Measurements from ENCODE around the gene ZNF432. TPM values are rescaled to one million over a fixed set of nuclear protein-coding genes. Genes with fewer than 3 reads are reported as not detected.

ZNF432 gene
- total RNA-seq, 3 donors from 2014 or later = 12.0 to 19.3 (median 13.4) TPM

DNA sequence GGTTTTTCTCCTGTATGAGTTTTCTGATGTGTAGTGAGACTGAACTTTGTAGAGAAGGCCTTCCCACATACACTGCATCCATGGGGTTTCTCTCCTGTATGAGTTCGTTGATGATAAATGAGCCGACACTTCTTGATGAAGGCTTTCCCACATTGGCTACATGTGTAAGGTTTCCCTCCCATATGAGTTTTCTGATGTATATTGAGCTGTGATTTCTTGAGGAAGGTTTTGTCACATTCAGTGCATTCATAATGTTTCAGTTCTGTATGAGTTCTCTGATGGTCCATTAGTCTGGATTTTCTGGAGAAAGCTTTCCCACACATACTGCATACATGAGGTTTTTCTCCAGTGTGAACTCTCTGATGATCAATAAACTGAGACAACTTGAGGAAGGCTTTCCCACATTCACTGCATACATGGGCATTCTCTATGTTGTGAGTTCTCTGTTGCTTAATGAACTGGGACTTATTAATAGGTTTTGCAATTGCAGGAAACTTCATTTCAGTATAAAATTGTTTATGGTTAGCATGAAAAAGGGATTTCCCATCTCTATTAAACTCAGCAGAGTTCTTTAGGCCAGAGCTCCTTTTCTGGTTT lies 54.5 kb downstream of the ZNF432 start:
- no peak for DNase-seq (ENCODE audit: low spot score in 2 of 2)
- H3K4me3 ChIP-seq = peak overlapping the region in 1 of 3 donors; percentile 1
- intact Hi-C loops (cut with DNase I; ENCODE audit: low total_unique reads) = no loop called here
- peaks cover 77 to 97% of the 10 kb centered on the region in 2 donors for H3K9me3 ChIP-seq
- TF ChIP-seq POLR2AphosphoS5 (IDR thresholded peaks at IDR 0.05) = no peak
- TF ChIP-seq POLR2A (IDR thresholded peaks at IDR 0.05) = no peak
- TF ChIP-seq, protein P1, sequence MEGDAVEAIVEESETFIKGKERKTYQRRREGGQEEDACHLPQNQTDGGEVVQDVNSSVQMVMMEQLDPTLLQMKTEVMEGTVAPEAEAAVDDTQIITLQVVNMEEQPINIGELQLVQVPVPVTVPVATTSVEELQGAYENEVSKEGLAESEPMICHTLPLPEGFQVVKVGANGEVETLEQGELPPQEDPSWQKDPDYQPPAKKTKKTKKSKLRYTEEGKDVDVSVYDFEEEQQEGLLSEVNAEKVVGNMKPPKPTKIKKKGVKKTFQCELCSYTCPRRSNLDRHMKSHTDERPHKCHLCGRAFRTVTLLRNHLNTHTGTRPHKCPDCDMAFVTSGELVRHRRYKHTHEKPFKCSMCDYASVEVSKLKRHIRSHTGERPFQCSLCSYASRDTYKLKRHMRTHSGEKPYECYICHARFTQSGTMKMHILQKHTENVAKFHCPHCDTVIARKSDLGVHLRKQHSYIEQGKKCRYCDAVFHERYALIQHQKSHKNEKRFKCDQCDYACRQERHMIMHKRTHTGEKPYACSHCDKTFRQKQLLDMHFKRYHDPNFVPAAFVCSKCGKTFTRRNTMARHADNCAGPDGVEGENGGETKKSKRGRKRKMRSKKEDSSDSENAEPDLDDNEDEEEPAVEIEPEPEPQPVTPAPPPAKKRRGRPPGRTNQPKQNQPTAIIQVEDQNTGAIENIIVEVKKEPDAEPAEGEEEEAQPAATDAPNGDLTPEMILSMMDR (IDR thresholded peaks at IDR 0.05) = no peak
- peaks cover 49% of the 10 kb centered on the region for H3K36me3 ChIP-seq
- no peak overlapping the region for H3K27ac ChIP-seq
- no peaks in the 10 kb centered on the region for H3K4me1 ChIP-seq
- no peaks in the 10 kb centered on the region for H3K27me3 ChIP-seq

DNA sequence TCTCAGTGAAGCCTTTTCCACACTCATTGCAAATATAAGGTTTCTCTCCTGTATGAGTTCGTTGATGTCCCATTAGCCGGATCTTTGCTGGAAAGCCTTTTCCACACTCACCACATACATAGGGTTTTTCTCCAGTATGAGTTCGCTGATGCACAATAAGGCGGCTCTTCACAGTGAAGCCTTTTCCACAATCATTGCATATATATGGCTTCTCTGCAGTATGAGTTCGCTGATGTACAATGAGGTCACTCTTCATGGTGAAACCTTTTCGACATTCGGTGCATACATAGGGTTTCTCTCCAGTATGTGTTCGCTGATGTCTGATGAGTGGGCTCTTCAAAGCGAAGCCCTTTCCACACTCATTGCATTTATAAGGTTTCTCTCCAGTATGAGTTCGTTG lies 55.2 kb downstream of the ZNF432 start:
- TF ChIP-seq POLR2AphosphoS5 (IDR thresholded peaks at IDR 0.05) = no peak
- TF ChIP-seq POLR2A (IDR thresholded peaks at IDR 0.05) = no peak
- TF ChIP-seq, protein P1 (IDR thresholded peaks at IDR 0.05) = no peak
- H3K36me3 ChIP-seq = peaks cover 43% of the 10 kb centered on the region
- peaks cover 78 to 97% of the 10 kb centered on the region in 2 donors for H3K9me3 ChIP-seq
- no peaks in the 10 kb centered on the region for H3K27me3 ChIP-seq
- no peak overlapping the region for H3K4me3 ChIP-seq
- intact Hi-C loops (cut with DNase I; ENCODE audit: low total_unique reads) = no loop called here
- H3K4me1 ChIP-seq = no peaks in the 10 kb centered on the region
- no peak for DNase-seq (ENCODE audit: low spot score in 2 of 2)
- no peak overlapping the region for H3K27ac ChIP-seq

- peak; percentile 57 to 93 (median 83) for TF ChIP-seq POLR2AphosphoS5 (IDR thresholded peaks at IDR 0.05)
- TF ChIP-seq, protein P1 (IDR thresholded peaks at IDR 0.05) = no peak
- H3K27ac ChIP-seq = peak within 1 kb of the TSS; percentile 88 to 89
- H3K4me3 ChIP-seq = peak within 1 kb of the TSS; percentile 90 to 96 (median 92)
- H3K36me3 ChIP-seq = no peaks in the 10 kb centered on the region
- H3K27me3 ChIP-seq = no peaks in the 10 kb centered on the region
- intact Hi-C loops (cut with DNase I; ENCODE audit: low total_unique reads) = no loop called here
- peaks cover 0 to 3% of the 10 kb centered on the region in 2 donors for H3K4me1 ChIP-seq
- DNase-seq (ENCODE audit: low spot score in 2 of 2) = peak; percentile 85 to 92
- H3K9me3 ChIP-seq = peaks cover 63 to 82% of the 10 kb centered on the region in 2 donors
These were observed 62.0 kb downstream of the ZNF432 start, which contains the start of gene ZNF350 for GRCh38 chr19:51986309-51987291. Gene ZNF350 (minus strand): TSS chr19:51986840. CDS start chr19:51974360, 12,480 bp downstream.

- Histone ChIP-seq H3K4me3 (no peak overlapping the region), H3K9me3 (peaks cover 77 to 84% of the 10 kb centered on the region in 2 donors), H3K27ac (no peak overlapping the region), H3K36me3 (no peaks in the 10 kb centered on the region), H3K4me1 (peaks cover 0 to 3% of the 10 kb centered on the region in 2 donors), H3K27me3 (no peaks in the 10 kb centered on the region)
- DNase-seq (ENCODE audit: low spot score in 2 of 2) = no peak
- no peak for TF ChIP-seq POLR2A (IDR thresholded peaks at IDR 0.05)
- TF ChIP-seq, protein P1 (IDR thresholded peaks at IDR 0.05) = no peak
- no peak for TF ChIP-seq POLR2AphosphoS5 (IDR thresholded peaks at IDR 0.05)
- intact Hi-C loops (cut with DNase I; ENCODE audit: low total_unique reads) = no loop called here
These were observed 65.3 kb downstream of the ZNF432 start for GRCh38 chr19:51983361-51983760.

Other genes with a start within 250 kb of the ZNF432 start
- 10 to 100 TPM; 19.5 to 46.4 (median 21.0) TPM for gene ZNF577, start 160.9 kb downstream of the ZNF432 start, total RNA-seq
- gene ZNF649, start 143.8 kb downstream of the ZNF432 start, total RNA-seq = 10 to 100 TPM; 11.7 to 22.8 (median 15.4) TPM
- gene ZNF613, start 121.4 kb downstream of the ZNF432 start, total RNA-seq = 10 to 100 TPM in 1 of 3 donors, 1 to 10 TPM in 2; 5.9 to 13.5 (median 7.9) TPM
- gene ZNF350, start 62.0 kb downstream of the ZNF432 start, total RNA-seq = 10 to 100 TPM; 14.1 to 31.2 (median 14.4) TPM
- gene ZNF615, start 40.6 kb downstream of the ZNF432 start, total RNA-seq = 10 to 100 TPM; 15.4 to 35.9 (median 27.2) TPM
- gene ZNF614, start 20.5 kb downstream of the ZNF432 start, total RNA-seq = 10 to 100 TPM in 1 of 3 donors, 1 to 10 TPM in 2; 5.6 to 13.6 (median 9.5) TPM
- gene ZNF841, start 46.9 kb upstream of the ZNF432 start, total RNA-seq = 10 to 100 TPM; 16.0 to 25.9 (median 19.3) TPM
- 10 to 100 TPM in 1 of 3 donors, 1 to 10 TPM in 2; 5.8 to 14.0 (median 7.2) TPM for gene ZNF616, start 91.1 kb upstream of the ZNF432 start, total RNA-seq
- 10 to 100 TPM; 10.2 to 21.8 (median 16.4) TPM for gene ZNF836, start 122.8 kb upstream of the ZNF432 start, total RNA-seq
- 100 to 1,000 TPM; 145 to 198 (median 175) TPM for gene PPP2R1A, start 141.2 kb upstream of the ZNF432 start, total RNA-seq
- 10 to 100 TPM; 10.9 to 21.1 (median 18.4) TPM for gene ZNF766, start 220.7 kb upstream of the ZNF432 start, total RNA-seq
- gene ZNF480, start 248.3 kb upstream of the ZNF432 start, total RNA-seq = 10 to 100 TPM in 2 of 3 donors, 1 to 10 TPM in 1; 8.0 to 15.8 (median 11.8) TPM